ENCODE data around the gene IFTAP. TPM values are rescaled to one million over a fixed set of nuclear protein-coding genes. Genes with fewer than 3 reads are reported as not detected.

IFTAP gene
- total RNA-seq, 1 donor from 2014 or later = 30.9 TPM

DNA sequence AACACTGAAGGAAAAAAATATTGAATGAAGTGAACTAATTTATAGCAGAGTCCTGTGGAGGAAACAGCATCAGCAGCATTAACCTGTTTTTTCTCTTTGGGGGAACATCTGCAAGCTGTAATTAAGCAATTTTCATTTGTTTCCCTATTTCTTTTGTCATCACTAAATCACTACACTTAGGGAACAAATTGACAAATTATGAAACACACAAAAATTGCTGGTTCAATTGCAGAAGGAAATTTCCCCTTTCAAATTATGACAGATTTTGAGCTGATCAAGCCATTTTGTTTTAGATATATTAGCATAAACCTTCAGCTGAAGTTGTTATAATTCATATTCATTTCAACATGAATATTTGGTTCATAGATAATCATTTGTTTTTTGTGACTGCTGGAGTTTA, 25.9 kb downstream of the IFTAP start:
- Histone ChIP-seq H3K4me3 (ENCODE audit: low read depth, low read length) (no peak overlapping the region), H3K36me3 (ENCODE audit: control insufficient read depth, insufficient read depth, low read length) (no peaks in the 10 kb centered on the region), H3K27me3 (ENCODE audit: control insufficient read depth, insufficient read depth, low read length) (no peaks in the 10 kb centered on the region)
- no peak for DNase-seq (ENCODE audit: low read depth)
- TF ChIP-seq, protein P1, sequence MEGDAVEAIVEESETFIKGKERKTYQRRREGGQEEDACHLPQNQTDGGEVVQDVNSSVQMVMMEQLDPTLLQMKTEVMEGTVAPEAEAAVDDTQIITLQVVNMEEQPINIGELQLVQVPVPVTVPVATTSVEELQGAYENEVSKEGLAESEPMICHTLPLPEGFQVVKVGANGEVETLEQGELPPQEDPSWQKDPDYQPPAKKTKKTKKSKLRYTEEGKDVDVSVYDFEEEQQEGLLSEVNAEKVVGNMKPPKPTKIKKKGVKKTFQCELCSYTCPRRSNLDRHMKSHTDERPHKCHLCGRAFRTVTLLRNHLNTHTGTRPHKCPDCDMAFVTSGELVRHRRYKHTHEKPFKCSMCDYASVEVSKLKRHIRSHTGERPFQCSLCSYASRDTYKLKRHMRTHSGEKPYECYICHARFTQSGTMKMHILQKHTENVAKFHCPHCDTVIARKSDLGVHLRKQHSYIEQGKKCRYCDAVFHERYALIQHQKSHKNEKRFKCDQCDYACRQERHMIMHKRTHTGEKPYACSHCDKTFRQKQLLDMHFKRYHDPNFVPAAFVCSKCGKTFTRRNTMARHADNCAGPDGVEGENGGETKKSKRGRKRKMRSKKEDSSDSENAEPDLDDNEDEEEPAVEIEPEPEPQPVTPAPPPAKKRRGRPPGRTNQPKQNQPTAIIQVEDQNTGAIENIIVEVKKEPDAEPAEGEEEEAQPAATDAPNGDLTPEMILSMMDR (IDR thresholded peaks at IDR 0.05; ENCODE audit: insufficient read depth, low read length, poor library complexity, severe bottlenecking) = no peak

DNA sequence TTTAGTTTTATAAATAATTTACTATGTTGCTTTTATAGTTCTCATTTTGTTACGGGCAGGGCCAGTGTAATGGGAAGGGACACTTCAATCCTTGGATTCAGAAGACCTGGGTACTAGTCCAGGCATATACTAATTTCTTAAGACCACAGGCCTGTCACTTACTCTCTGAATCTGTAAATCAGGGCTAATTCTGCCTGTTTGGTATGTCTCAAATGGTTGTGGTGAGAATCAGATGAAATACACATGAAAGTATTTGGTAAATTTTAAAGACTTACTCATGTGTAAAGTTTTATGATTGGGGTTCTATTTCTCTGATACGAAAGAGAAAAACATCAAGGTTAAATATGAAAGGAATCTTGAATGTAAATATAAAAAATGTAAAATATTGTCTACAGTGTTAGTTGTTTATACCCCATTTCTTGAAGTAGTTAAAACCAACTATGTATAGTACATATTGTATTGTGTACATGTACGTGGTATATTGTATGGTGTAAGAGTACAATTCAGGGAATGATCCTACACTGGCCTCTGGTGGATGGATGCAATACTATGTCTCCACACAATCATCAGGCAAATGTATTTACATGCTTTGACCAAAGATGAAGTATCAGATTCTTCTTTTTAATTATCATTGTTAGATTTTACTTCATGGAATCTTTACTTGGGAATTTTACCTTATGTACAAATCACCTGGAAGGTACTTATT, 28.3 kb downstream of the IFTAP start:
- H3K27me3 ChIP-seq (ENCODE audit: control insufficient read depth, insufficient read depth, low read length) = no peaks in the 10 kb centered on the region
- H3K4me3 ChIP-seq (ENCODE audit: low read depth, low read length) = no peak overlapping the region
- DNase-seq (ENCODE audit: low read depth) = no peak
- H3K36me3 ChIP-seq (ENCODE audit: control insufficient read depth, insufficient read depth, low read length) = no peaks in the 10 kb centered on the region
- TF ChIP-seq, protein P1 (IDR thresholded peaks at IDR 0.05; ENCODE audit: insufficient read depth, low read length, poor library complexity, severe bottlenecking) = peak; percentile 49

DNA sequence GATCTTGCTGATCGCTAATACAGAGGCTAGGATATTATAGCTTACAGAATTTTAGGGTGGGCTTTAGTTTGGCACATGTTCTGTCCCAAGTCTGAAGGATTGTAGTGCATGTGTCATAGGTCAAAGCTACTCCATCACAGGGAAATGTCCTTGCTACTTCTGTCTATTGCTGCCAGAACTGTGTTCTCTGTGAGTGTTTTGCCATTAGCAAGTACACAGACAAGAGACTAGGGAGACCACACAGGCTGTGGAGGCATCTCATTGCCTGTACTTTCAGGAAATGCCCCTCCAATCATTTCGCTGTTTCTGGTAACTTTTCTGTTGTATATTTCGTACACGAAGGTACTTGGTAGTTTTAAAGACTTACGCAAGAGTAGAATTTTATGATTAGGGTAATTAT, 29.2 kb downstream of the IFTAP start:
- DNase-seq (ENCODE audit: low read depth) = no peak
- no peak overlapping the region for H3K4me3 ChIP-seq (ENCODE audit: low read depth, low read length)
- TF ChIP-seq, protein P1 (IDR thresholded peaks at IDR 0.05; ENCODE audit: insufficient read depth, low read length, poor library complexity, severe bottlenecking) = no peak
- H3K27me3 ChIP-seq (ENCODE audit: control insufficient read depth, insufficient read depth, low read length) = no peaks in the 10 kb centered on the region
- H3K36me3 ChIP-seq (ENCODE audit: control insufficient read depth, insufficient read depth, low read length) = no peaks in the 10 kb centered on the region

DNA sequence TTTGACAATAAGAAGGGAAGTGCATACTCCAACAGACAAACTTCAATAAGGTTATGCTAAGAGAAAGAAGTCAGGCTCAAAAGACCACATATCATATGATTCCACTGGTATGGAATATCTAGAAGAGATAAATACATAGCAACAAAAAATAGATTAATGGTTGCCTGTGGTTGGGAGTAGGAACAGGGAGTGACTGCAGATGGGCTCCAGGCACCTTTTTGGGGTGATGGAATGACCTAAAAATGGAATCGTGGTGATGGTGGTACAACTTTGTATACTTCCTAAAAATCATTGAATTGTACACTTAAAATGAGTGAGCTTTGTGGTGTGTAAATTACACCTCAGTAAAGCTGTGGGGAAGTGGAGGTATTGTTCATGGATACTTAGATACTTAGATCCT, 32.7 kb downstream of the IFTAP start:
- no peaks in the 10 kb centered on the region for H3K36me3 ChIP-seq (ENCODE audit: control insufficient read depth, insufficient read depth, low read length)
- H3K27me3 ChIP-seq (ENCODE audit: control insufficient read depth, insufficient read depth, low read length) = no peaks in the 10 kb centered on the region
- TF ChIP-seq, protein P1 (IDR thresholded peaks at IDR 0.05; ENCODE audit: insufficient read depth, low read length, poor library complexity, severe bottlenecking) = no peak
- no peak overlapping the region for H3K4me3 ChIP-seq (ENCODE audit: low read depth, low read length)
- DNase-seq (ENCODE audit: low read depth) = no peak

DNA sequence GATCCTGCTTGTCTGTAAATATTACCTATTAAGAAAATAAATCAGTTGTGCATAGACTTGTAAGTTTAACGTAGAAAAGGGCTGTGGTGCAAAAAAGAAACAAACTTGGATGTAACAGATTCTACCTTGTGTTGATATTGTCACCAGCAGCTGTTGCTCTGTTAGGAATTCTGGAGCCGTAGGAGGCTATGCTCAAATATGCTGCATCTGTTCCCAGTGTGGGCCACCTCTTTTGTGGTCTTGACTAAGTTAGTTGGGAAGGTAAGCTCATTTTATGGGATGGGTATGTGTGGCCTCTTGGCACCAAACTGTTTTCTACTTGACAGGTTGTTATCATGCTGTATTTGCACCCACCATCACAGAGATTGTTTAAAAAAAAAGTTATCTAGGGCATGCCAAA, 33.2 kb downstream of the IFTAP start:
- no peak for DNase-seq (ENCODE audit: low read depth)
- TF ChIP-seq, protein P1 (IDR thresholded peaks at IDR 0.05; ENCODE audit: insufficient read depth, low read length, poor library complexity, severe bottlenecking) = no peak
- Histone ChIP-seq H3K4me3 (ENCODE audit: low read depth, low read length) (no peak overlapping the region), H3K27me3 (ENCODE audit: control insufficient read depth, insufficient read depth, low read length) (no peaks in the 10 kb centered on the region), H3K36me3 (ENCODE audit: control insufficient read depth, insufficient read depth, low read length) (no peaks in the 10 kb centered on the region)

DNA sequence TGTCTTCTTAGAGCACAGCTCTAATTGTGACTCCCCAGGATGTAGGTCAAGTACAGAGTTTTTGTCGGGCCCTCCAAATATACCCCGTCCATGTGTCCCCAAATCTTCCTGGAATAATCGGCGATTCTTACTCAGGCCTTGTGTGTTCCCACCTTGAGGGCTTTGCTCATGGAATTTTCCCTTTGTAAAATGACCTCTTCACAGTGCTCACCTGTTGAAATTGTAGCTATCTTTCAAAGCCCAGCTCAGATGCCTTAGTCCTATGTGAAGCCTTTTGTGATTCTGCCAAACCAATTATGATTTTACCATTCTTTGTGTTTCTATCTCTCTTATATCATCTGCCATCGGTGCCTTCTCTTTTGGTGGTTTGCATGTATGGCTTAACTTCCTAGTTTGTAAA, 33.8 kb downstream of the IFTAP start:
- DNase-seq (ENCODE audit: low read depth) = no peak
- Histone ChIP-seq H3K36me3 (ENCODE audit: control insufficient read depth, insufficient read depth, low read length) (no peaks in the 10 kb centered on the region), H3K27me3 (ENCODE audit: control insufficient read depth, insufficient read depth, low read length) (no peaks in the 10 kb centered on the region), H3K4me3 (ENCODE audit: low read depth, low read length) (no peak overlapping the region)
- TF ChIP-seq, protein P1 (IDR thresholded peaks at IDR 0.05; ENCODE audit: insufficient read depth, low read length, poor library complexity, severe bottlenecking) = no peak
